NCI-H2227 (cell line): ENCODE measurements around the gene TTLL1.
A peak's percentile ranks its signal among the peaks of the same experiment; 100 is the strongest.
"Not testable (repeated sequence)": the region's sequence is repeated elsewhere in the genome, so short reads cannot be mapped to it uniquely, and the experiment has no call there.

ENCODE experiments used
- DNase-seq: peaks from one replicate; lab custom pipeline; 2025; ENCODE audit not compliant: unreplicated experiment; lab: John Stamatoyannopoulos, UW

The TTLL1 gene

GRCh38 chr22:43077121-43077877, 11.9 kb downstream of the TTLL1 start:
- no peak for DNase-seq

- DNase-seq: no peak
These were observed 22.3 kb downstream of the TTLL1 start for GRCh38 chr22:43066844-43067385.

- DNase-seq: no peak
These were observed 23.1 kb downstream of the TTLL1 start for GRCh38 chr22:43066134-43066533.

- peak; percentile 14 for DNase-seq
These were observed 29.0 kb downstream of the TTLL1 start for GRCh38 chr22:43060183-43060582.

- no peak for DNase-seq
These were observed 31.6 kb downstream of the TTLL1 start for GRCh38 chr22:43057641-43058040.

GRCh38 chr22:43053176-43053575, 36.0 kb downstream of the TTLL1 start:
- no peak for DNase-seq

GRCh38 chr22:43050995-43051394, 38.2 kb downstream of the TTLL1 start:
- no peak for DNase-seq

GRCh38 chr22:43047605-43048004, 41.6 kb downstream of the TTLL1 start:
- DNase-seq: no peak

- DNase-seq: no peak
These were observed 44.9 kb downstream of the TTLL1 start for GRCh38 chr22:43044290-43044712.

GRCh38 chr22:43042101-43042780, 47.0 kb downstream of the TTLL1 start:
- DNase-seq: no peak

- DNase-seq: no peak
These were observed 49.4 kb downstream of the TTLL1 start for GRCh38 chr22:43039800-43040199.

GRCh38 chr22:43038325-43038724, 50.9 kb downstream of the TTLL1 start:
- no peak for DNase-seq

GRCh38 chr22:43036282-43036829, 52.8 kb downstream of the TTLL1 start:
- DNase-seq: no peak

- no peak for DNase-seq
These were observed 53.9 kb downstream of the TTLL1 start for GRCh38 chr22:43035250-43035649.

- DNase-seq: no peak
These were observed 57.6 kb downstream of the TTLL1 start for GRCh38 chr22:43031617-43032016.

GRCh38 chr22:43018615-43019014, 70.6 kb downstream of the TTLL1 start:
- no peak for DNase-seq

- DNase-seq: no peak
These were observed 71.4 kb downstream of the TTLL1 start for GRCh38 chr22:43017525-43018460.

- not testable (repeated sequence) for DNase-seq
These were observed 73.0 kb downstream of the TTLL1 start for GRCh38 chr22:43016150-43016549.

GRCh38 chr22:43015677-43016042, 73.5 kb downstream of the TTLL1 start:
- DNase-seq: no peak

GRCh38 chr22:43014869-43015676, 74.1 kb downstream of the TTLL1 start, which contains the start of gene PACSIN2:
Gene PACSIN2, minus strand, starts transcription at chr22:43015149. Its CDS starts 103,069 bp downstream, at chr22:42912080.
- DNase-seq: peak; percentile 97
